Measurements from ENCODE around the gene GRIK4.

DNA sequence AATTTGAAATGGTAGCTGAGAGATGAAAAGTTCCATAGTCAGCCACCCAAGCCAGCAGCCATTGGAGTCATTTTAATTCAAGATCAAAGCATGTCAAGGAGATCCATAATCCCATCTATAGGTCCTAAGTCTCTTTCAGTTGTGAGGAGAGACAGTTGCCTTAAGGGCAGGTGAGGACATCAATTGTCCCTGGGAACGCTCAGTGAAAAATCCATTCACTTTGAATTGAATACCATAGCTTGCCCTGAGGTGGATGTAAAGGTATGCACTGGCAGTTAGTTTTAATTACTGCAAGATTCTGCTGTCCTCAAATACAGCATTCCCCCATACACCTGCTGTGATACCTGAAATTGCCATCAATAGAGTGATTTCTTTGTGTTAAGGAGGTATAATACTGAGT is 487.0 kb downstream of the GRIK4 start:
- TF ChIP-seq, protein P1, sequence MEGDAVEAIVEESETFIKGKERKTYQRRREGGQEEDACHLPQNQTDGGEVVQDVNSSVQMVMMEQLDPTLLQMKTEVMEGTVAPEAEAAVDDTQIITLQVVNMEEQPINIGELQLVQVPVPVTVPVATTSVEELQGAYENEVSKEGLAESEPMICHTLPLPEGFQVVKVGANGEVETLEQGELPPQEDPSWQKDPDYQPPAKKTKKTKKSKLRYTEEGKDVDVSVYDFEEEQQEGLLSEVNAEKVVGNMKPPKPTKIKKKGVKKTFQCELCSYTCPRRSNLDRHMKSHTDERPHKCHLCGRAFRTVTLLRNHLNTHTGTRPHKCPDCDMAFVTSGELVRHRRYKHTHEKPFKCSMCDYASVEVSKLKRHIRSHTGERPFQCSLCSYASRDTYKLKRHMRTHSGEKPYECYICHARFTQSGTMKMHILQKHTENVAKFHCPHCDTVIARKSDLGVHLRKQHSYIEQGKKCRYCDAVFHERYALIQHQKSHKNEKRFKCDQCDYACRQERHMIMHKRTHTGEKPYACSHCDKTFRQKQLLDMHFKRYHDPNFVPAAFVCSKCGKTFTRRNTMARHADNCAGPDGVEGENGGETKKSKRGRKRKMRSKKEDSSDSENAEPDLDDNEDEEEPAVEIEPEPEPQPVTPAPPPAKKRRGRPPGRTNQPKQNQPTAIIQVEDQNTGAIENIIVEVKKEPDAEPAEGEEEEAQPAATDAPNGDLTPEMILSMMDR (IDR thresholded peaks at IDR 0.05) = no peak
- TF ChIP-seq JUND (IDR thresholded peaks at IDR 0.05) (no peak), ELF1 (IDR thresholded peaks at IDR 0.05) (no peak), FOXM1 (IDR thresholded peaks at IDR 0.05; ENCODE audit: low read depth) (no peak), SMC3 (IDR thresholded peaks at IDR 0.05; ENCODE audit: low read depth, low read length) (no peak), EP300 (IDR thresholded peaks at IDR 0.05; ENCODE audit: borderline replicate concordance in 1 of 2, low read depth in 1 of 2, low read length in 1 of 2) (no peak), POLR2AphosphoS5 (IDR thresholded peaks at IDR 0.05; ENCODE audit: low read depth, low read length) (no peak), MXI1 (IDR thresholded peaks at IDR 0.05; ENCODE audit: low read depth, low read length) (no peak), TEAD4 (IDR thresholded peaks at IDR 0.05; ENCODE audit: borderline replicate concordance, insufficient read depth) (no peak), GATA2 (CRISPR knock-in tag; IDR thresholded peaks at IDR 0.05) (no peak), YY1 (IDR thresholded peaks at IDR 0.05; ENCODE audit: low read depth) (no peak)
- TF ChIP-seq, protein P2, sequence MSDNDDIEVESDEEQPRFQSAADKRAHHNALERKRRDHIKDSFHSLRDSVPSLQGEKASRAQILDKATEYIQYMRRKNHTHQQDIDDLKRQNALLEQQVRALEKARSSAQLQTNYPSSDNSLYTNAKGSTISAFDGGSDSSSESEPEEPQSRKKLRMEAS (IDR thresholded peaks at IDR 0.05; ENCODE audit: low read depth) = no peak
- TF ChIP-seq, protein P3, sequence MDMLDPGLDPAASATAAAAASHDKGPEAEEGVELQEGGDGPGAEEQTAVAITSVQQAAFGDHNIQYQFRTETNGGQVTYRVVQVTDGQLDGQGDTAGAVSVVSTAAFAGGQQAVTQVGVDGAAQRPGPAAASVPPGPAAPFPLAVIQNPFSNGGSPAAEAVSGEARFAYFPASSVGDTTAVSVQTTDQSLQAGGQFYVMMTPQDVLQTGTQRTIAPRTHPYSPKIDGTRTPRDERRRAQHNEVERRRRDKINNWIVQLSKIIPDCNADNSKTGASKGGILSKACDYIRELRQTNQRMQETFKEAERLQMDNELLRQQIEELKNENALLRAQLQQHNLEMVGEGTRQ (IDR thresholded peaks at IDR 0.05; ENCODE audit: borderline replicate concordance, low read depth, low read length) = no peak
- TF ChIP-seq, protein P4, sequence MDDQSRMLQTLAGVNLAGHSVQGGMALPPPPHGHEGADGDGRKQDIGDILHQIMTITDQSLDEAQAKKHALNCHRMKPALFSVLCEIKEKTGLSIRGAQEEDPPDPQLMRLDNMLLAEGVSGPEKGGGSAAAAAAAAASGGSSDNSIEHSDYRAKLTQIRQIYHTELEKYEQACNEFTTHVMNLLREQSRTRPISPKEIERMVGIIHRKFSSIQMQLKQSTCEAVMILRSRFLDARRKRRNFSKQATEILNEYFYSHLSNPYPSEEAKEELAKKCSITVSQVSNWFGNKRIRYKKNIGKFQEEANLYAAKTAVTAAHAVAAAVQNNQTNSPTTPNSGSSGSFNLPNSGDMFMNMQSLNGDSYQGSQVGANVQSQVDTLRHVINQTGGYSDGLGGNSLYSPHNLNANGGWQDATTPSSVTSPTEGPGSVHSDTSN (IDR thresholded peaks at IDR 0.05) = no peak

Measured in SK-N-SH (cell line).